ENCODE measurements around the gene SLC12A3. TPM values are rescaled to one million over a fixed set of nuclear protein-coding genes. Genes with fewer than 3 reads are reported as not detected.

The SLC12A3 gene
- polyA plus RNA-seq, 6 donors from 2014 or later = 0.10 to 0.57 (median 0.26) TPM; not detected in 3

- Mint-ChIP-seq H3K27me3 (no peaks in the 10 kb centered on the region), H3K9me3 (no peaks in the 10 kb centered on the region), H3K4me1 (peaks cover 30 to 69% (median 48%) of the 10 kb centered on the region in 3 donors), H3K36me3 (peaks cover 31 to 33% of the 10 kb centered on the region in 2 donors), H3K4me3 (peak overlapping the region in 2 of 8 donors; percentile 5 to 100), H3K27ac (peak overlapping the region in 4 of 6 donors; percentile 10 to 86 (median 79))
- ATAC-seq (ENCODE audit: low read depth in 2 of 2) = no peak
- no peak for DNase-seq
These were observed 74.8 kb downstream of the SLC12A3 start for GRCh38 chr16:56939801-56940200.

- H3K4me1 Mint-ChIP-seq = peaks cover 21 to 57% (median 42%) of the 10 kb centered on the region in 3 donors
- H3K27ac Mint-ChIP-seq = peak overlapping the region in 4 of 6 donors; percentile 42 to 89 (median 74)
- peaks cover 23 to 25% of the 10 kb centered on the region in 2 donors for H3K36me3 Mint-ChIP-seq
- DNase-seq (no peak), ATAC-seq (ENCODE audit: low read depth in 2 of 2) (peak; percentile 31 to 44)
- no peaks in the 10 kb centered on the region for H3K27me3 Mint-ChIP-seq
- H3K9me3 Mint-ChIP-seq = no peaks in the 10 kb centered on the region
- H3K4me3 Mint-ChIP-seq = no peak overlapping the region
These were observed 76.1 kb downstream of the SLC12A3 start for GRCh38 chr16:56941092-56941491.

GRCh38 chr16:56941856-56942331 lies 76.9 kb downstream of the SLC12A3 start:
- no peaks in the 10 kb centered on the region for H3K27me3 Mint-ChIP-seq
- H3K27ac Mint-ChIP-seq = peak overlapping the region in 5 of 6 donors; percentile 66 to 81 (median 79)
- H3K36me3 Mint-ChIP-seq = peaks cover 23 to 29% of the 10 kb centered on the region in 2 donors
- DNase-seq = no peak
- no peaks in the 10 kb centered on the region for H3K9me3 Mint-ChIP-seq
- H3K4me1 Mint-ChIP-seq = peaks cover 20 to 53% (median 46%) of the 10 kb centered on the region in 3 donors
- peak in 1 of 2 donors; percentile 22 for ATAC-seq (ENCODE audit: low read depth in 2 of 2)
- peak overlapping the region in 1 of 8 donors; percentile 41 for H3K4me3 Mint-ChIP-seq

GRCh38 chr16:56943761-56944375 lies 78.9 kb downstream of the SLC12A3 start:
- peak overlapping the region in 5 of 6 donors; percentile 28 to 81 (median 60) for H3K27ac Mint-ChIP-seq
- ATAC-seq (ENCODE audit: low read depth in 2 of 2) (no peak), DNase-seq (no peak)
- peak overlapping the region in 1 of 8 donors; percentile 29 for H3K4me3 Mint-ChIP-seq
- peaks cover 15 to 48% (median 30%) of the 10 kb centered on the region in 3 donors for H3K4me1 Mint-ChIP-seq
- no peaks in the 10 kb centered on the region for H3K9me3 Mint-ChIP-seq
- H3K36me3 Mint-ChIP-seq = peaks cover 13 to 17% of the 10 kb centered on the region in 2 donors
- H3K27me3 Mint-ChIP-seq = no peaks in the 10 kb centered on the region

GRCh38 chr16:56944954-56945839 lies 80.2 kb downstream of the SLC12A3 start:
- Mint-ChIP-seq H3K27ac (peak overlapping the region in 5 of 6 donors; percentile 41 to 90 (median 81)), H3K9me3 (no peaks in the 10 kb centered on the region), H3K4me1 (peaks cover 17 to 43% (median 30%) of the 10 kb centered on the region in 3 donors), H3K36me3 (peaks cover 6% of the 10 kb centered on the region in 2 donors), H3K27me3 (no peaks in the 10 kb centered on the region), H3K4me3 (no peak overlapping the region)
- DNase-seq = no peak
- no peak for ATAC-seq (ENCODE audit: low read depth in 2 of 2)

- Mint-ChIP-seq H3K27me3 (no peaks in the 10 kb centered on the region), H3K4me1 (peaks cover 25 to 43% (median 35%) of the 10 kb centered on the region in 3 donors), H3K27ac (peak overlapping the region in 1 of 6 donors; percentile 86), H3K36me3 (peaks cover 6% of the 10 kb centered on the region in 2 donors), H3K4me3 (peak overlapping the region in 1 of 8 donors; percentile 47), H3K9me3 (no peaks in the 10 kb centered on the region)
- DNase-seq (no peak), ATAC-seq (ENCODE audit: low read depth in 2 of 2) (no peak)
These were observed 81.0 kb downstream of the SLC12A3 start for GRCh38 chr16:56945847-56946527.

GRCh38 chr16:56946767-56947603 lies 82.0 kb downstream of the SLC12A3 start:
- H3K27me3 Mint-ChIP-seq = no peaks in the 10 kb centered on the region
- H3K27ac Mint-ChIP-seq = peak overlapping the region; percentile 2 to 86 (median 68)
- H3K4me3 Mint-ChIP-seq = no peak overlapping the region
- H3K9me3 Mint-ChIP-seq = no peaks in the 10 kb centered on the region
- no peak for DNase-seq
- ATAC-seq (ENCODE audit: low read depth in 2 of 2) = no peak
- H3K36me3 Mint-ChIP-seq = peaks cover 6% of the 10 kb centered on the region in 2 donors
- H3K4me1 Mint-ChIP-seq = peaks cover 33 to 50% (median 41%) of the 10 kb centered on the region in 3 donors

- Mint-ChIP-seq H3K4me1 (peaks cover 33 to 51% (median 45%) of the 10 kb centered on the region in 3 donors), H3K4me3 (peak overlapping the region in 1 of 8 donors; percentile 1), H3K27ac (peak overlapping the region in 4 of 6 donors; percentile 32 to 86 (median 67)), H3K9me3 (no peaks in the 10 kb centered on the region), H3K36me3 (peaks cover 6% of the 10 kb centered on the region in 2 donors), H3K27me3 (no peaks in the 10 kb centered on the region)
- ATAC-seq (ENCODE audit: low read depth in 2 of 2) (no peak), DNase-seq (no peak)
These were observed 82.6 kb downstream of the SLC12A3 start for GRCh38 chr16:56947604-56947995.

- Mint-ChIP-seq H3K9me3 (no peaks in the 10 kb centered on the region), H3K4me1 (peaks cover 28 to 49% (median 48%) of the 10 kb centered on the region in 3 donors), H3K27me3 (no peaks in the 10 kb centered on the region), H3K4me3 (no peak overlapping the region), H3K36me3 (peaks cover under 1 to 6% of the 10 kb centered on the region in 2 donors), H3K27ac (peak overlapping the region in 5 of 6 donors; percentile 29 to 86 (median 83))
- no peak for DNase-seq
- ATAC-seq (ENCODE audit: low read depth in 2 of 2) = no peak
These were observed 83.2 kb downstream of the SLC12A3 start for GRCh38 chr16:56948234-56948633.

GRCh38 chr16:56950051-56950450 lies 85.0 kb downstream of the SLC12A3 start:
- peaks cover 0 to 6% of the 10 kb centered on the region in 2 donors for H3K36me3 Mint-ChIP-seq
- H3K9me3 Mint-ChIP-seq = no peaks in the 10 kb centered on the region
- H3K27ac Mint-ChIP-seq = peak overlapping the region; percentile 77 to 99 (median 88)
- no peak for ATAC-seq (ENCODE audit: low read depth in 2 of 2)
- H3K4me1 Mint-ChIP-seq = peaks cover 28 to 48% (median 44%) of the 10 kb centered on the region in 3 donors
- DNase-seq = no peak
- H3K27me3 Mint-ChIP-seq = no peaks in the 10 kb centered on the region
- peak overlapping the region in 3 of 8 donors; percentile 29 to 70 (median 51) for H3K4me3 Mint-ChIP-seq

GRCh38 chr16:56950455-56950854 lies 85.4 kb downstream of the SLC12A3 start:
- Mint-ChIP-seq H3K4me1 (peaks cover 28 to 48% (median 43%) of the 10 kb centered on the region in 3 donors), H3K27ac (peak overlapping the region; percentile 77 to 99 (median 94)), H3K4me3 (peak overlapping the region in 6 of 8 donors; percentile 51 to 86 (median 67)), H3K36me3 (peaks cover 0 to 6% of the 10 kb centered on the region in 2 donors), H3K9me3 (no peaks in the 10 kb centered on the region), H3K27me3 (no peaks in the 10 kb centered on the region)
- ATAC-seq (ENCODE audit: low read depth in 2 of 2) (no peak), DNase-seq (no peak)

Data from naive B cell (primary cell).